ENCODE results near the gene GHR.

DNA sequence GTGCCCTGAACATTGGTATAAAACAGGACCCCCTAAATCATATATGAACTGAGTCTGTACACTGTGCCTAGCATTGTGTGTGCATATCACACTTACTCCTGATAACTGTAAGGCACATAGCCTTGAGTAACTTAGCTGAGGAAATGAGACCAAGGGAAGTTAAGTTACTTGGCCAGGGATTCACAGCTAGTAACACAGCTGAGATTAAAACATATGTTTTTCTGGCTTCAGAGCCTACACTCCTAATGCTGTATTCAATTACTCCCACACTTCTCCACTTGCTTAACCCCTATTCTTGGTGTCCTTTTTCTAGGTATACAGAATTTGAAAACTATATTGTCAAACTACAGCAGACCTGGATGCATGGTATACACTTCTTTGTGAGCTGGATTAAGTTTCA is 12.8 kb downstream of the GHR start:
- TF ChIP-seq, protein P1, sequence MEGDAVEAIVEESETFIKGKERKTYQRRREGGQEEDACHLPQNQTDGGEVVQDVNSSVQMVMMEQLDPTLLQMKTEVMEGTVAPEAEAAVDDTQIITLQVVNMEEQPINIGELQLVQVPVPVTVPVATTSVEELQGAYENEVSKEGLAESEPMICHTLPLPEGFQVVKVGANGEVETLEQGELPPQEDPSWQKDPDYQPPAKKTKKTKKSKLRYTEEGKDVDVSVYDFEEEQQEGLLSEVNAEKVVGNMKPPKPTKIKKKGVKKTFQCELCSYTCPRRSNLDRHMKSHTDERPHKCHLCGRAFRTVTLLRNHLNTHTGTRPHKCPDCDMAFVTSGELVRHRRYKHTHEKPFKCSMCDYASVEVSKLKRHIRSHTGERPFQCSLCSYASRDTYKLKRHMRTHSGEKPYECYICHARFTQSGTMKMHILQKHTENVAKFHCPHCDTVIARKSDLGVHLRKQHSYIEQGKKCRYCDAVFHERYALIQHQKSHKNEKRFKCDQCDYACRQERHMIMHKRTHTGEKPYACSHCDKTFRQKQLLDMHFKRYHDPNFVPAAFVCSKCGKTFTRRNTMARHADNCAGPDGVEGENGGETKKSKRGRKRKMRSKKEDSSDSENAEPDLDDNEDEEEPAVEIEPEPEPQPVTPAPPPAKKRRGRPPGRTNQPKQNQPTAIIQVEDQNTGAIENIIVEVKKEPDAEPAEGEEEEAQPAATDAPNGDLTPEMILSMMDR (conservative IDR thresholded peaks at IDR 0.05; ENCODE audit: low read depth, low read length): no peak
- no peak for TF ChIP-seq EZH2 (IDR thresholded peaks at IDR 0.05; ENCODE audit: borderline replicate concordance, low read depth, low read length, poor library complexity, severe bottlenecking)
